Measurements from ENCODE around the gene BET1L.

BET1L gene

DNA sequence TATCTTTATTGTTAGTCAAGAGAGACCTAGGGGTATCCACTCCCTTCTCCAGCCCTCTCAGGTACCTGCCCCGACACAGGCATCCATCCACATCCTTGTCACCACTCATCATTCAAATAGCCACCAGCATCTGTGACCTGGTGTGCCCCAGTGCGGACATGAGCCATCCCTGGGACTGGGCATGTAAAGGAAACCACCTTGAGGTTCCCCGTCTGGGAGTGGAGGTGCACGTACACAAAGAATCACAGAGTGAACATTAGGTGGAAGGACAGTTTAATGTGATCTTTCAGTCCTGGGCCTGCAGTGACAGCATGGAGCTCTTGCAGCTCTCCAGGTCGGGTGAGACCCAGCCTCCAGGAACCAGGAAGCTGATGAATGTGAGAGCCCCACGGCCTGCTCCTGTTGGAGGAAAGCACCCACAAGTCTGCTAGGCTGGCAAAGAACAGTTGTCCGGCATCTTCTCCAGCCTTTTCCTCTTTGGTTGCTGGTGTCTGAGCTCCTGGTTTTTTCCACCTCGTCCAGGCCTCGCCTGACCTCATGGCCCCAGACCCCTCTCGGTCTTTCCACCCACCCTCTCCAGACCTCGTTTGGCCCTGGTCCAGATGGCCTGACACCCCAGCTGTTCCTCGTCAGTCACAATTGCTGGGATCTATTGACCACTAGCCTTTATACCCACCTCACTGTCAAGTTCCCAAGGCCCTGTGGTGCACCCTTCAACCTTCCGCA, 46.1 kb upstream of the BET1L start:
- TF ChIP-seq FOXP2 (optimal IDR thresholded peaks at IDR 0.05; ENCODE audit: borderline replicate concordance, extremely low read depth, extremely low read length, insufficient read depth) (no peak), POLR2AphosphoS5 (IDR thresholded peaks at IDR 0.05; ENCODE audit: low read depth, low read length) (peak; percentile 59; the same call in 1 of the 2 replicates), SIN3A (IDR thresholded peaks at IDR 0.05; ENCODE audit: borderline replicate concordance, insufficient read depth, low read length) (no peak)

DNA sequence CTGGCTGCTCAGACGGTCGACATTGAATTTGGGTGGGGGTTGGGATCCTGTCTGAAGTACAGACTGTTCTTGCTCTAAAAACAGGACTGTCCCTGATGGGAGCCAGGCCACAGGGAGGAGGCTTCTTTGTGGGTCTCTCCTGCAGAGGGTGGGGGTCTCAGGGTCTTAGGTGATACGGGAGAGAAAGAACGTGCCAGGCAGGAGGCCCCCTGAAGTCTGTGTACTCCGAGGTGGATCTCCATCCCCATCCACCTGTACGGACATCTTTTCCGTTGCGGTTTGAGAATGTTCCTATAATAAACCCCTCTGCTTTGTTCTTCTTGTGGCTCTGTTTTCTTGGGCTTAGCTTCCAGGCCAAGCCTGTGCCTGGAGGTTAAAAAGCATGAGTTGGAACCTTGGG, 45.5 kb upstream of the BET1L start:
- TF ChIP-seq TAF1 (IDR thresholded peaks at IDR 0.05; ENCODE audit: borderline replicate concordance, insufficient read depth, low read length) (no peak), SIN3A (IDR thresholded peaks at IDR 0.05; ENCODE audit: borderline replicate concordance, insufficient read depth, low read length) (no peak), POLR2AphosphoS5 (IDR thresholded peaks at IDR 0.05; ENCODE audit: low read depth, low read length) (no peak; the same call in 1 of the 2 replicates), FOXP2 (optimal IDR thresholded peaks at IDR 0.05; ENCODE audit: borderline replicate concordance, extremely low read depth, extremely low read length, insufficient read depth) (no peak)
- TF ChIP-seq, protein P1, sequence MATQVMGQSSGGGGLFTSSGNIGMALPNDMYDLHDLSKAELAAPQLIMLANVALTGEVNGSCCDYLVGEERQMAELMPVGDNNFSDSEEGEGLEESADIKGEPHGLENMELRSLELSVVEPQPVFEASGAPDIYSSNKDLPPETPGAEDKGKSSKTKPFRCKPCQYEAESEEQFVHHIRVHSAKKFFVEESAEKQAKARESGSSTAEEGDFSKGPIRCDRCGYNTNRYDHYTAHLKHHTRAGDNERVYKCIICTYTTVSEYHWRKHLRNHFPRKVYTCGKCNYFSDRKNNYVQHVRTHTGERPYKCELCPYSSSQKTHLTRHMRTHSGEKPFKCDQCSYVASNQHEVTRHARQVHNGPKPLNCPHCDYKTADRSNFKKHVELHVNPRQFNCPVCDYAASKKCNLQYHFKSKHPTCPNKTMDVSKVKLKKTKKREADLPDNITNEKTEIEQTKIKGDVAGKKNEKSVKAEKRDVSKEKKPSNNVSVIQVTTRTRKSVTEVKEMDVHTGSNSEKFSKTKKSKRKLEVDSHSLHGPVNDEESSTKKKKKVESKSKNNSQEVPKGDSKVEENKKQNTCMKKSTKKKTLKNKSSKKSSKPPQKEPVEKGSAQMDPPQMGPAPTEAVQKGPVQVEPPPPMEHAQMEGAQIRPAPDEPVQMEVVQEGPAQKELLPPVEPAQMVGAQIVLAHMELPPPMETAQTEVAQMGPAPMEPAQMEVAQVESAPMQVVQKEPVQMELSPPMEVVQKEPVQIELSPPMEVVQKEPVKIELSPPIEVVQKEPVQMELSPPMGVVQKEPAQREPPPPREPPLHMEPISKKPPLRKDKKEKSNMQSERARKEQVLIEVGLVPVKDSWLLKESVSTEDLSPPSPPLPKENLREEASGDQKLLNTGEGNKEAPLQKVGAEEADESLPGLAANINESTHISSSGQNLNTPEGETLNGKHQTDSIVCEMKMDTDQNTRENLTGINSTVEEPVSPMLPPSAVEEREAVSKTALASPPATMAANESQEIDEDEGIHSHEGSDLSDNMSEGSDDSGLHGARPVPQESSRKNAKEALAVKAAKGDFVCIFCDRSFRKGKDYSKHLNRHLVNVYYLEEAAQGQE (IDR thresholded peaks at IDR 0.05; ENCODE audit: insufficient read depth in 1 of 2, low read depth in 2 of 2, low read length in 2 of 2): no peak

DNA sequence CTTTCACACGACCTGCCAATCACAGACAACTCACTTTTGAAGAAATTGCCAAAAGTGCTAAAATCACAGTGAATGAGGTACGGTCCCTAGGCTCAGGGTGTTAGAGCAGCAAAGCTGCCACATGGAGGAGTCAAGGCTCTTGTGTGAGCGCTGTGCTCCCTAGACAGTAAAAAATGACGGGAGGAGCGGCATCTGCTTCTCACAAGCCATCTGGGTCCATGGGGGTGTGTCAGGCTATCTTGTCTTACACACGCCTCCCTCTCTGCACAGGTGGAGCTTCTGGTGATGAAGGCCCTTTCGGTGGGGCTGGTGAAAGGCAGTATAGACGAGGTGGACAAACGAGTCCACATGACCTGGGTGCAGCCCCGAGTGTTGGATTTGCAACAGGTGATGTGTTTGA, 44.4 kb upstream of the BET1L start:
- TF ChIP-seq FOXP2 (optimal IDR thresholded peaks at IDR 0.05; ENCODE audit: borderline replicate concordance, extremely low read depth, extremely low read length, insufficient read depth) (no peak), TAF1 (IDR thresholded peaks at IDR 0.05; ENCODE audit: borderline replicate concordance, insufficient read depth, low read length) (no peak), POLR2AphosphoS5 (IDR thresholded peaks at IDR 0.05; ENCODE audit: low read depth, low read length) (no peak), SIN3A (IDR thresholded peaks at IDR 0.05; ENCODE audit: borderline replicate concordance, insufficient read depth, low read length) (no peak)
- TF ChIP-seq, protein P1 (IDR thresholded peaks at IDR 0.05; ENCODE audit: insufficient read depth in 1 of 2, low read depth in 2 of 2, low read length in 2 of 2): no peak

DNA sequence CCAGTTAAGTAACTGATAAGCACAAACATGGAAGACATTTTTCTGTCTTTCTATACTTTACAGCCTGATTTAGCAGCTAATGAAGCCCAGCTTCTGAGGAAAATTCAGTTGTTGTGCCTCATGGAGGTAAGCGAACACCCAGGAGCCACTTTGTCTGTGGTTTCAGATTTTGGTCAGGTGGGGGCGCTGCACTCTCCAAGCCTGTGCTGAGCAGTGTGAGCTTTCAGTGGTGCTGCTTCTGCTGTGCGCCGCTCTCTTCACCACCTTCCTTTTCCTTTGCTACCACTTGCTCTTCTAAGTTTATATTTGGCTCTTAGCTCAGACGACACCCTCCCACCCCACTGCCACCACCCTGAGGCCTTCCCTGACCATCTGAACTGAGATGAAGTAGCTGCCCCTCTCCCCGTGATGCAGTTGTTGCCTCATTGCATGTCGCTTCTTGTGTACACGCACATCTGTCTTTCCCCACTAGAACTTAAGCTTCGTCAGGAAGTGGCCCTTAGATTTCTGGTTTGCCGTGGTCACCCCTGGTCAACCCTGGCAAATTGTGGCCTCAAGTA, 43.6 kb upstream of the BET1L start:
- TF ChIP-seq TAF1 (IDR thresholded peaks at IDR 0.05; ENCODE audit: borderline replicate concordance, insufficient read depth, low read length) (no peak), POLR2AphosphoS5 (IDR thresholded peaks at IDR 0.05; ENCODE audit: low read depth, low read length) (no peak), FOXP2 (optimal IDR thresholded peaks at IDR 0.05; ENCODE audit: borderline replicate concordance, extremely low read depth, extremely low read length, insufficient read depth) (no peak), SIN3A (IDR thresholded peaks at IDR 0.05; ENCODE audit: borderline replicate concordance, insufficient read depth, low read length) (no peak)
- TF ChIP-seq, protein P1 (IDR thresholded peaks at IDR 0.05; ENCODE audit: insufficient read depth in 1 of 2, low read depth in 2 of 2, low read length in 2 of 2): no peak

DNA sequence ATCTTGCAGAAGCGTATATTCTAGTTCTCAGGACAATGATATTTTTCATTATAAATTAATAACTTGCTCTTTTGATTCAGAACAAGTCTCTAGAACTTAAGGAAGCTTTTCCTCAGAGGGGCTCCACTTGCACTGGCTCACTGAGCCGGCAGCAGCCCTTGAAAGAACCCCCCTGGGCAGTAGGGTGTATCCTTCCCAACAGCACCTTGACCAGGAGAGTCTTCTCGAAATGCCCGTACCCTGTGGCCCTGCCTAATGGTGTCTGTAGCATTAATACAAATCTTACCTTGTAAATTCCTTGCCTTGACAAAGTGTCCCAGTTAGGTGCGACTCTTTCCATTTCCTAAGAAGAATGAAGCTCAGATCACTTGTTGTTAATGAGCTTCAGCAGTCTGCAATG, 43.1 kb upstream of the BET1L start:
- TF ChIP-seq SIN3A (IDR thresholded peaks at IDR 0.05; ENCODE audit: borderline replicate concordance, insufficient read depth, low read length): no peak
- TF ChIP-seq, protein P1 (IDR thresholded peaks at IDR 0.05; ENCODE audit: insufficient read depth in 1 of 2, low read depth in 2 of 2, low read length in 2 of 2): no peak
- no peak for TF ChIP-seq TAF1 (IDR thresholded peaks at IDR 0.05; ENCODE audit: borderline replicate concordance, insufficient read depth, low read length)
- no peak for TF ChIP-seq FOXP2 (optimal IDR thresholded peaks at IDR 0.05; ENCODE audit: borderline replicate concordance, extremely low read depth, extremely low read length, insufficient read depth)
- no peak for TF ChIP-seq POLR2AphosphoS5 (IDR thresholded peaks at IDR 0.05; ENCODE audit: low read depth, low read length)

All from PFSK-1 (cell line).